ENCODE results near the gene CPO.

DNA sequence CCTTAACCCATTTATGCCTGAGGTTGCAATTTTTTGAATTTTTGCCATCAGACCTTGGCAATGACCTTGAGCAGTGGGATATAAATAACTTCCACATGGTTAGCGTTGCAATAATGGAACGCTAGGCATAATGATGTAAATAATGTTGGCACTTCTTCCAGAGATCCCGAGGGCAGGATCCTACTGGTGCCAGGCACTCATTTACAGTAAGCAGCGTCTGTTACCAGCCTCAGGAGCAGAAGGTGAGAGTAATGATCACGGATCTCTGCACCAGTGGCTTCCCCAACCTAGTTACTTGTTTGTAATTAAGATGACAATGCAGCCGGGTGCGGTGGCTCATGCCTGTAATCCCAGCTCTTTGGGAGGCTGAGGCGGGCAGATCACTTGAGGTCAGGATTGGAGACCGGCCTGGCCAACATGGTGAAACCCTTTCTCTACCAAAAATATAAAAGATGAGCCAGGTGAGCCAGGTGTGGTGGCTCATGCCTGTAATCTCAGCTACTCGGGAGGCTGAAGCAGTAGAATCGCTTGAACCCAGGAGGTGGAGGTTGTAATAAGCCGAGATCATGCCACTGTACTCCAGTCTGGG lies 41.9 kb downstream of the CPO start:
- TF ChIP-seq CTCF (IDR thresholded peaks at IDR 0.05) (no peak), ZFX (IDR thresholded peaks at IDR 0.05; ENCODE audit: borderline replicate concordance) (no peak)

Measured in 22Rv1 (cell line).